Measurements from ENCODE around the gene CCDC32. TPM values are rescaled to one million over a fixed set of nuclear protein-coding genes. Genes with fewer than 3 reads are reported as not detected.

Gene CCDC32
- total and polyA plus RNA-seq, 2 of the 13 experiments (the other 11 are each of a cell fraction or from before 2014, with no cell fraction given), result 10.8 to 23.2 TPM

- CTCF ChIA-PET (ENCODE audit: low intra/inter-chr PET ratio, low total read pairs), result no interaction called here
- Histone ChIP-seq H3K9ac (ENCODE audit: insufficient read depth, low read depth, low read length) (no peak overlapping the region), H3K4me1 (ENCODE audit: insufficient read depth, low read length) (peaks cover 28% of the 10 kb centered on the region), H3K36me3 (replicated peaks in 1 of 2; ENCODE audit: control insufficient read depth in 1 of 2, insufficient read depth in 2 of 2, low read length in 2 of 2) (no peaks in the 10 kb centered on the region), H3K9me3 (ENCODE audit: low read length) (no peaks in the 10 kb centered on the region), H3K27ac (ENCODE audit: extremely low read length, insufficient read depth, low read length) (no peak overlapping the region), H2AFZ (ENCODE audit: low read length) (no peak overlapping the region), H3K79me2 (ENCODE audit: insufficient read depth, low read length) (no peaks in the 10 kb centered on the region), H3K4me3 (replicated peaks in 1 of 3; ENCODE audit: insufficient read depth in 1 of 3, low read depth in 2 of 3, low read length in 3 of 3) (no peak overlapping the region), H3K27me3 (ENCODE audit: control insufficient read depth in 1 of 2, insufficient read depth in 2 of 2, low read length in 2 of 2) (peaks cover 4 to 25% of the 10 kb centered on the region in 2 experiments; a peak in 4 of 5 replicates), H3K4me2 (ENCODE audit: low read depth, low read length) (no peak overlapping the region), H4K20me1 (ENCODE audit: insufficient read depth, low read length) (no peaks in the 10 kb centered on the region)
- BruUV-seq (replicated peaks), result no TSS peak
- no peak for FAIRE-seq
- 10% methylated on average over 2 of the region's 2 CpGs for WGBS (ENCODE audit: low lambda C conversion rate)
- no peak for DNase-seq (ENCODE audit: low spot score)
- in situ Hi-C loops (cut with HindIII; ENCODE audit: extremely low pct_ligation_motif_present, low pct_unique_long_range_greater_than_20kb) (loop anchor here (5.0 kb wide), 1 partner anchor 68 kb away; the partner anchor contains the start of gene BAHD1), intact Hi-C loops (cut with micrococcal nuclease; ENCODE audit: unreplicated experiment) (no loop called here)
- TF ChIP-seq CEBPB (IDR thresholded peaks at IDR 0.05; ENCODE audit: borderline replicate concordance, low read depth, low read length), result peak; percentile 31; the same call in 1 of the 2 replicates
- no peak for TF ChIP-seq MXD4 (CRISPR knock-in tag; IDR thresholded peaks at IDR 0.05)
- POLR2A ChIA-PET, result no interaction called here
- ATAC-seq, result no peak
Observed at GRCh38 chr15:40510201-40510600, 54.6 kb downstream of the CCDC32 start.

- no peak overlapping the region for H3K4me2 ChIP-seq (ENCODE audit: low read depth, low read length)
- peaks cover 4 to 25% of the 10 kb centered on the region in 2 experiments; a peak in 4 of 5 replicates for H3K27me3 ChIP-seq (ENCODE audit: control insufficient read depth in 1 of 2, insufficient read depth in 2 of 2, low read length in 2 of 2)
- H3K9ac ChIP-seq (ENCODE audit: insufficient read depth, low read depth, low read length), result no peak overlapping the region
- TF ChIP-seq TRAFD1 (CRISPR knock-in tag; IDR thresholded peaks at IDR 0.05; ENCODE audit: borderline replicate concordance) (no peak), REPIN1 (CRISPR knock-in tag; IDR thresholded peaks at IDR 0.05; ENCODE audit: borderline replicate concordance, low read depth) (no peak), REL (CRISPR knock-in tag; conservative IDR thresholded peaks at IDR 0.05) (no peak), SAP130 (CRISPR knock-in tag; IDR thresholded peaks at IDR 0.05; ENCODE audit: low read depth) (no peak), MYNN (CRISPR knock-in tag; IDR thresholded peaks at IDR 0.05; ENCODE audit: low read depth) (no peak), AKNA (CRISPR knock-in tag; IDR thresholded peaks at IDR 0.05; ENCODE audit: borderline replicate concordance) (no peak), DBP (CRISPR knock-in tag; IDR thresholded peaks at IDR 0.05; ENCODE audit: not compliant biosample characterization) (no peak), THAP11 (CRISPR knock-in tag; IDR thresholded peaks at IDR 0.05) (no peak)
- ATAC-seq, result no peak
- peaks cover 28% of the 10 kb centered on the region for H3K4me1 ChIP-seq (ENCODE audit: insufficient read depth, low read length)
- FAIRE-seq, result no peak
- no peak overlapping the region for H3K4me3 ChIP-seq (replicated peaks in 1 of 3; ENCODE audit: insufficient read depth in 1 of 3, low read depth in 2 of 3, low read length in 3 of 3)
- no peak overlapping the region for H3K27ac ChIP-seq (ENCODE audit: extremely low read length, insufficient read depth, low read length)
- H3K36me3 ChIP-seq (replicated peaks in 1 of 2; ENCODE audit: control insufficient read depth in 1 of 2, insufficient read depth in 2 of 2, low read length in 2 of 2), result no peaks in the 10 kb centered on the region
- BruUV-seq (replicated peaks), result no TSS peak
- WGBS (ENCODE audit: low lambda C conversion rate), result 7% methylated on average over 1 of the region's 1 CpG
- H3K9me3 ChIP-seq (ENCODE audit: low read length), result no peaks in the 10 kb centered on the region
- intact Hi-C loops (cut with micrococcal nuclease; ENCODE audit: unreplicated experiment), result loop anchor here (5.0 kb wide), 2 partner anchors 36 to 66 kb away; partner anchors contain the start of genes BAHD1 and CHST14
- ChIA-PET CTCF (ENCODE audit: low intra/inter-chr PET ratio, low total read pairs) (no interaction called here), POLR2A (no interaction called here)
- DNase-seq (ENCODE audit: low spot score), result no peak
- no peaks in the 10 kb centered on the region for H3K79me2 ChIP-seq (ENCODE audit: insufficient read depth, low read length)
- H4K20me1 ChIP-seq (ENCODE audit: insufficient read depth, low read length), result no peaks in the 10 kb centered on the region
- in situ Hi-C loops (cut with HindIII; ENCODE audit: extremely low pct_ligation_motif_present, low pct_unique_long_range_greater_than_20kb), result no loop called here
- H2AFZ ChIP-seq (ENCODE audit: low read length), result no peak overlapping the region
Observed at GRCh38 chr15:40508216-40508615, 56.6 kb downstream of the CCDC32 start.
